ENCODE measurements around the gene SH3BP4.

The SH3BP4 gene

GRCh38 chr2:235021752-235022151, 69.9 kb downstream of the SH3BP4 start:
- no peak for DNase-seq

- DNase-seq = no peak
Measured at GRCh38 chr2:235024191-235024860, 72.5 kb downstream of the SH3BP4 start.

GRCh38 chr2:235024931-235025773, 73.3 kb downstream of the SH3BP4 start:
- no peak for DNase-seq

GRCh38 chr2:235025800-235026536, 74.2 kb downstream of the SH3BP4 start:
- no peak for DNase-seq

GRCh38 chr2:235026649-235027557, 75.1 kb downstream of the SH3BP4 start:
- DNase-seq = peak; percentile 84

- no peak for DNase-seq
Measured at GRCh38 chr2:235027558-235028214, 75.9 kb downstream of the SH3BP4 start.

GRCh38 chr2:235028646-235029045, 76.8 kb downstream of the SH3BP4 start:
- no peak for DNase-seq

GRCh38 chr2:235029054-235029453, 77.2 kb downstream of the SH3BP4 start:
- no peak for DNase-seq

GRCh38 chr2:235030126-235030525, 78.3 kb downstream of the SH3BP4 start:
- DNase-seq = no peak

GRCh38 chr2:235030936-235031335, 79.1 kb downstream of the SH3BP4 start:
- DNase-seq = no peak

- DNase-seq = no peak
Measured at GRCh38 chr2:235031686-235032373, 80.0 kb downstream of the SH3BP4 start.

- DNase-seq = no peak
Measured at GRCh38 chr2:235032466-235032865, 80.6 kb downstream of the SH3BP4 start.

GRCh38 chr2:235032949-235033348, 81.1 kb downstream of the SH3BP4 start:
- no peak for DNase-seq

GRCh38 chr2:235034265-235035118, 82.7 kb downstream of the SH3BP4 start:
- DNase-seq = peak; percentile 86

GRCh38 chr2:235037604-235038166, 85.9 kb downstream of the SH3BP4 start:
- DNase-seq = no peak

GRCh38 chr2:235041221-235041917, 89.6 kb downstream of the SH3BP4 start:
- no peak for DNase-seq

GRCh38 chr2:235041918-235042575, 90.2 kb downstream of the SH3BP4 start:
- no peak for DNase-seq

All from SHP77 treated with DMSO at 0.1 percent for 48 hours (cell line).